HG03520 (cell line): ENCODE data around the gene TRIO.
A peak's percentile ranks its signal among the peaks of the same experiment; 100 is the strongest.

Experiments used
- ATAC-seq: cut with Tn5 transposase; IDR thresholded peaks from one replicate; pipeline ENCODE4 v1.9.1; 2021; ENCODE audit warnings: mild to moderate bottlenecking, moderate library complexity; ENCODE audit not compliant: unreplicated experiment

Gene TRIO

GRCh38 chr5:14165375-14166106 is 22.4 kb downstream of the TRIO start:
- no peak for ATAC-seq

GRCh38 chr5:14166437-14166836 is 23.3 kb downstream of the TRIO start:
- no peak for ATAC-seq

GRCh38 chr5:14167211-14167845 is 24.2 kb downstream of the TRIO start:
- ATAC-seq, result no peak

GRCh38 chr5:14168144-14168792 is 25.1 kb downstream of the TRIO start:
- ATAC-seq, result peak; percentile 38

- no peak for ATAC-seq
These were observed 25.7 kb downstream of the TRIO start for GRCh38 chr5:14168793-14169262.

- no peak for ATAC-seq
These were observed 27.9 kb downstream of the TRIO start for GRCh38 chr5:14171046-14171445.

- ATAC-seq, result no peak
These were observed 28.5 kb downstream of the TRIO start for GRCh38 chr5:14171621-14172020.

- ATAC-seq, result peak; percentile 41
These were observed 29.1 kb downstream of the TRIO start for GRCh38 chr5:14172149-14172795.

GRCh38 chr5:14173377-14174229 is 30.5 kb downstream of the TRIO start:
- no peak for ATAC-seq

GRCh38 chr5:14174230-14174636 is 31.1 kb downstream of the TRIO start:
- ATAC-seq, result no peak

- no peak for ATAC-seq
These were observed 32.2 kb downstream of the TRIO start for GRCh38 chr5:14175381-14175780.

- no peak for ATAC-seq
These were observed 33.7 kb downstream of the TRIO start for GRCh38 chr5:14176888-14177287.

- ATAC-seq, result no peak
These were observed 34.5 kb downstream of the TRIO start for GRCh38 chr5:14177634-14178033.

- ATAC-seq, result no peak
These were observed 34.9 kb downstream of the TRIO start for GRCh38 chr5:14178091-14178490.

- no peak for ATAC-seq
These were observed 35.6 kb downstream of the TRIO start for GRCh38 chr5:14178671-14179211.

- no peak for ATAC-seq
These were observed 36.3 kb downstream of the TRIO start for GRCh38 chr5:14179446-14179845.

GRCh38 chr5:14180437-14180836 is 37.3 kb downstream of the TRIO start:
- ATAC-seq, result no peak

- ATAC-seq, result no peak
These were observed 38.3 kb downstream of the TRIO start for GRCh38 chr5:14181299-14181968.

- ATAC-seq, result no peak
These were observed 39.6 kb downstream of the TRIO start for GRCh38 chr5:14182761-14183160.
